Liver (tissue), 9 donors: Measurements from ENCODE around the gene ATIC. TPM values are rescaled to one million over a fixed set of nuclear protein-coding genes. Genes with fewer than 3 reads are reported as not detected.

Experiments
- DNase-seq: peaks from one replicate; pipeline ENCODE4 v3.0.0-alpha.2; 2017; ENCODE audit warnings: low spot score
- H3K27ac ChIP-seq, 2 donors: one replicate each; pipeline ENCODE4 v1.7.0; 2013; ENCODE audit warnings: inconsistent platforms in 2 of 2, low read length in 2 of 2, control low read depth in 1 of 2, low read depth in 1 of 2, mild to moderate bottlenecking in 1 of 2
- H3K27me3 ChIP-seq, 4 donors: one replicate each; pipeline versions ENCODE4 v1.6.1 to v1.7.0; 2013; ENCODE audit warnings: low read length in 3 of 4, inconsistent platforms in 1 of 4, mild to moderate bottlenecking in 1 of 4, moderate library complexity in 1 of 4; ENCODE audit not compliant: control insufficient read depth in 4 of 4, insufficient read depth in 4 of 4
- H3K36me3 ChIP-seq, 4 donors: one replicate each; pipeline versions ENCODE4 v1.6.1 to v1.7.0; 2013; ENCODE audit warnings: low read length in 3 of 4, mild to moderate bottlenecking in 3 of 4, low read depth in 1 of 4, moderate library complexity in 1 of 4; ENCODE audit not compliant: control insufficient read depth in 4 of 4, insufficient read depth in 3 of 4
- H3K4me1 ChIP-seq, 4 donors: one replicate each; pipeline versions ENCODE4 v1.6.1 to v1.7.0; 2013; ENCODE audit warnings: low read length in 3 of 4, mild to moderate bottlenecking in 3 of 4, moderate library complexity in 1 of 4; ENCODE audit not compliant: control insufficient read depth in 4 of 4, insufficient read depth in 4 of 4
- H3K4me3 ChIP-seq, 3 donors: one replicate each; pipeline versions ENCODE4 v1.6.1 to v1.7.0; 2013; ENCODE audit warnings: low read length in 3 of 3, control low read depth in 1 of 3, low read depth in 1 of 3, mild to moderate bottlenecking in 1 of 3
- H3K9ac ChIP-seq, 2 donors: one replicate each; pipeline ENCODE4 v1.7.0; 2013; ENCODE audit warnings: low read length in 2 of 2, mild to moderate bottlenecking in 2 of 2, moderate library complexity in 2 of 2, control low read depth in 1 of 2, low read depth in 1 of 2
- H3K9me3 ChIP-seq, 4 donors: one replicate each; pipeline versions ENCODE4 v1.6.1 to v1.7.0; 2013; ENCODE audit warnings: low read length in 3 of 4; ENCODE audit not compliant: control insufficient read depth in 4 of 4
- ATF3 ChIP-seq: IDR thresholded peaks from 2 replicates; pipeline ENCODE4 v1.6.1; 2016; ENCODE audit warnings: antibody characterized with exemption
- EGR1 ChIP-seq, 2 donors: IDR thresholded peaks; 2 replicates each; pipeline ENCODE4 v1.6.1; 2016 to 2018; ENCODE audit warnings: antibody characterized with exemption in 2 of 2, low read depth in 2 of 2
- FOXA1 ChIP-seq: IDR thresholded peaks from 2 replicates; pipeline ENCODE4 v1.6.1; 2016; ENCODE audit warnings: antibody characterized with exemption
- FOXA2 ChIP-seq: IDR thresholded peaks from 2 replicates; pipeline ENCODE4 v1.6.1; 2016; ENCODE audit warnings: antibody characterized with exemption
- GABPA ChIP-seq, 2 donors: IDR thresholded peaks in 1 of 2; conservative IDR thresholded peaks in 1 of 2; 2 replicates each; pipeline ENCODE4 v1.6.1; 2016; ENCODE audit warnings: antibody characterized with exemption in 2 of 2, mild to moderate bottlenecking in 1 of 2, moderate library complexity in 1 of 2
- HNF4G ChIP-seq: IDR thresholded peaks from 2 replicates; pipeline ENCODE4 v1.6.1; 2016; ENCODE audit warnings: antibody characterized with exemption
- JUND ChIP-seq, 2 donors: IDR thresholded peaks; 2 replicates each; pipeline ENCODE4 v1.6.1; 2016; ENCODE audit warnings: antibody characterized with exemption in 2 of 2
- NR2F2 ChIP-seq: IDR thresholded peaks from 2 replicates; pipeline ENCODE4 v1.6.1; 2016; ENCODE audit warnings: antibody characterized with exemption
- RAD21 ChIP-seq, 2 donors: IDR thresholded peaks; 2 replicates each; pipeline ENCODE4 v1.6.1; 2016; ENCODE audit warnings: antibody characterized with exemption in 2 of 2, mild to moderate bottlenecking in 2 of 2
- REST ChIP-seq: IDR thresholded peaks from 2 replicates; pipeline ENCODE4 v1.6.1; 2016; ENCODE audit warnings: antibody characterized with exemption, mild to moderate bottlenecking
- RXRA ChIP-seq, 2 donors: IDR thresholded peaks; 2 replicates each; pipeline ENCODE4 v1.6.1; 2017 to 2018; ENCODE audit warnings: antibody characterized with exemption in 2 of 2, mild to moderate bottlenecking in 1 of 2
- YY1 ChIP-seq: IDR thresholded peaks from 2 replicates; pipeline ENCODE4 v1.6.1; 2016; ENCODE audit warnings: antibody characterized with exemption, mild to moderate bottlenecking
- ZBTB33 ChIP-seq: IDR thresholded peaks from 2 replicates; pipeline ENCODE4 v1.6.1; 2016; ENCODE audit warnings: antibody characterized with exemption
- WGBS: extraction: QIAGEN DNeasy Blood & Tissue Kit; methylation state at CpG from one replicate; pipeline ENCODE4 v1.1.7; 2013; 5-methylcytosine and 5-hydroxymethylcytosine counted together
- polyA plus RNA-seq, 2 donors: library from polyadenylated mRNA; stranded (reverse) in 1 of 2; unstranded in 1 of 2; fragments of 200-250 nt in 1 of 2; fragments of >200 nt in 1 of 2; fragmentation: Nextera tagmentation in 1 of 2; extraction: Ambion mirVana in 1 of 2; gene quantifications; one replicate each; pipeline versions ENCODE4 v1.2.1 to v1.2.3, GENCODE V29; 2013 to 2015
- total RNA-seq, 2 donors: library from RNA; depleted of rRNA; stranded (reverse); fragments of >200 nt; gene quantifications; one replicate each; pipeline ENCODE4 v1.2.3, GENCODE V29; 2014
- donor health status: healthy.
- donor health status: healthy.
- donor health status: healthy.
- donor health status: healthy.
- donor health status: healthy.

ATIC gene
- total and polyA plus RNA-seq, 4 donors, result 22.9 to 50.0 (median 36.0) TPM

GRCh38 chr2:215274829-215275228 lies 37.0 kb upstream of the ATIC start:
- H3K9me3 ChIP-seq, result no peaks in the 10 kb centered on the region
- H3K36me3 ChIP-seq, result no peaks in the 10 kb centered on the region
- WGBS, result 60% methylated on average over 7 of the region's 7 CpGs
- H3K27ac ChIP-seq, result no peak overlapping the region
- no peak overlapping the region for H3K9ac ChIP-seq
- H3K27me3 ChIP-seq, result no peaks in the 10 kb centered on the region
- H3K4me3 ChIP-seq, result no peak overlapping the region
- H3K4me1 ChIP-seq, result no peaks in the 10 kb centered on the region
- no peak for DNase-seq
- TF ChIP-seq GABPA (IDR thresholded peaks at IDR 0.05 in 1 of 2, conservative IDR thresholded peaks at IDR 0.05 in 1 of 2), result no peak
- TF ChIP-seq RXRA (IDR thresholded peaks at IDR 0.05), result no peak

GRCh38 chr2:215275824-215276223 lies 36.0 kb upstream of the ATIC start:
- DNase-seq, result no peak
- TF ChIP-seq HNF4G (no peak), RXRA (IDR thresholded peaks at IDR 0.05) (no peak), NR2F2 (no peak), JUND (IDR thresholded peaks at IDR 0.05) (no peak), FOXA1 (no peak), EGR1 (IDR thresholded peaks at IDR 0.05; ENCODE audit: low read depth in 2 of 2) (no peak), YY1 (no peak), RAD21 (IDR thresholded peaks at IDR 0.05) (no peak), ATF3 (no peak)
- Histone ChIP-seq H3K9me3 (no peaks in the 10 kb centered on the region), H3K27me3 (no peaks in the 10 kb centered on the region), H3K9ac (no peak overlapping the region), H3K4me3 (no peak overlapping the region), H3K4me1 (no peaks in the 10 kb centered on the region), H3K27ac (no peak overlapping the region), H3K36me3 (no peaks in the 10 kb centered on the region)
- WGBS, result 82% methylated on average over 4 of the region's 4 CpGs

DNA sequence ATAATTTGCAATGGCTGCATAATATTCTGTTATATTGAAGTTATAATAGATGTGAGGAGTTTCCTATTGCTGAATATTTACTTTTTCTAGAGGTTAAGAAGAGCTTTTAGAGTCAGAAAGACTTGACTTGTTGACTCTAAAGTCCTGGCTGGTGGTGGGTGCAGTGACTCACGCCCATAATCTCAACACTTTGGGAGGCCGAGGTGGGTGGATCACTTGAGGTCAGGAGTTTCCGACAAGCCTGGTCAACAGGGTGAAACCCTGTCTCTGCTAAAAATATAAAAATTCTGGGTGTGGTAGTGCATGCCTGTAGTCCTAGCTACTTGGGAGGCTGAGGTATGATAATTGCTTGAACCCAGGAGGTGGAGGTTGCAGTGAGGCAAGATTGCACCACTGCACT lies 33.9 kb upstream of the ATIC start:
- H3K4me3 ChIP-seq, result no peak overlapping the region
- DNase-seq, result no peak
- H3K4me1 ChIP-seq, result no peaks in the 10 kb centered on the region
- no peak overlapping the region for H3K27ac ChIP-seq
- no peaks in the 10 kb centered on the region for H3K27me3 ChIP-seq
- no peak overlapping the region for H3K9ac ChIP-seq
- TF ChIP-seq FOXA2 (no peak), ZBTB33 (no peak), REST (no peak), RAD21 (IDR thresholded peaks at IDR 0.05) (no peak), HNF4G (no peak), EGR1 (IDR thresholded peaks at IDR 0.05; ENCODE audit: low read depth in 2 of 2) (no peak)
- H3K36me3 ChIP-seq, result no peaks in the 10 kb centered on the region
- 84% methylated on average over 3 of the region's 3 CpGs for WGBS
- no peaks in the 10 kb centered on the region for H3K9me3 ChIP-seq
